Right lobe of liver (tissue), 4 donors: ENCODE results near the gene LRRC72.

ENCODE experiments used
- POLR2A ChIP-seq: fragments of 450-650 bp; IDR thresholded peaks from one replicate; pipeline ENCODE4 v1.6.1; 2017; ENCODE audit warnings: antibody characterized with exemption, mild to moderate bottlenecking
- TF ChIP-seq, protein P1 (sequence below), 4 donors: fragments of 200-600 bp in 3 of 4; fragments of 450-650 bp in 1 of 4; IDR thresholded peaks; one replicate each; pipeline versions ENCODE4 v1.5.1 to v1.8.0; 2016 to 2022; ENCODE audit warnings: antibody characterized with exemption in 4 of 4, mild to moderate bottlenecking in 2 of 4
- donor health status: DM: no; HTN: no; CAD: no.
- donor health status: DM: no; HTN: no; CAD: no.
- donor health status: DM: no; HTN: yes; CAD: no.

DNA sequence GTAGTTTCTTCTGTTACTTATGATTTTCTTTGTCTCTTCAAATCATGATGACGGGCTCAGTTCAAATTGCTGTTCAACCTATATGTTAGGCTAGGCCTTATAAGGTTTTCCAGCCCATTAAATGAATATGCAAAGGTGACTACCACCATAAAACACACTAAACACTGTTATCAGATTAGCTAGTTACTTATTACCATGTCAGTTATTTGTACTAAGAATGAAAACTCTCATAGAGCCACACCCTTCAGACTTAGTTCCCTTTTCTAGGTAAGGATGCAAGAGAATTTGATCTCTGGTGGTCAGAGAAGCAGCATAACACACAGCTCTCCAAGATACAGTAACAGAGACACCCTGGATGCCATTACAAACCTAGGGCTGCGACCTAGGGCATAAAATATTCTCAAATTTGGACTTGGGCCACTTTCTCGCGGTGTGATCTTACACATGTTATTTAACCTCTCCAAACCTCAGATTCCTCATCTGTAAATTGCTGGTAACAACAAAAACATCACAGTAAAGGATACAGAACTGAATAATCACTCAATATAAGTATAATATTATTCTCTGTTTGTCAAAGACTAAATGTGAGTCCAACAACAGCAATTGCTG is 83.3 kb downstream of the LRRC72 start:
- TF ChIP-seq, protein P1, sequence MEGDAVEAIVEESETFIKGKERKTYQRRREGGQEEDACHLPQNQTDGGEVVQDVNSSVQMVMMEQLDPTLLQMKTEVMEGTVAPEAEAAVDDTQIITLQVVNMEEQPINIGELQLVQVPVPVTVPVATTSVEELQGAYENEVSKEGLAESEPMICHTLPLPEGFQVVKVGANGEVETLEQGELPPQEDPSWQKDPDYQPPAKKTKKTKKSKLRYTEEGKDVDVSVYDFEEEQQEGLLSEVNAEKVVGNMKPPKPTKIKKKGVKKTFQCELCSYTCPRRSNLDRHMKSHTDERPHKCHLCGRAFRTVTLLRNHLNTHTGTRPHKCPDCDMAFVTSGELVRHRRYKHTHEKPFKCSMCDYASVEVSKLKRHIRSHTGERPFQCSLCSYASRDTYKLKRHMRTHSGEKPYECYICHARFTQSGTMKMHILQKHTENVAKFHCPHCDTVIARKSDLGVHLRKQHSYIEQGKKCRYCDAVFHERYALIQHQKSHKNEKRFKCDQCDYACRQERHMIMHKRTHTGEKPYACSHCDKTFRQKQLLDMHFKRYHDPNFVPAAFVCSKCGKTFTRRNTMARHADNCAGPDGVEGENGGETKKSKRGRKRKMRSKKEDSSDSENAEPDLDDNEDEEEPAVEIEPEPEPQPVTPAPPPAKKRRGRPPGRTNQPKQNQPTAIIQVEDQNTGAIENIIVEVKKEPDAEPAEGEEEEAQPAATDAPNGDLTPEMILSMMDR (IDR thresholded peaks at IDR 0.05) = no peak
- TF ChIP-seq POLR2A = no peak
